ENCODE measurements around the gene DGKA. TPM values are rescaled to one million over a fixed set of nuclear protein-coding genes. Genes with fewer than 3 reads are reported as not detected.

Gene DGKA
- total RNA-seq, 1 donor from 2014 or later: 18.8 TPM

GRCh38 chr12:55963760-55964159 lies 32.8 kb downstream of the DGKA start:
- Mint-ChIP-seq H3K9me3 (no peaks in the 10 kb centered on the region), H3K36me3 (ENCODE audit: low read depth) (peaks cover 5% of the 10 kb centered on the region), H3K4me1 (peaks cover 34% of the 10 kb centered on the region), H3K4me3 (peak overlapping the region; percentile 70), H3K27me3 (ENCODE audit: low read depth) (no peaks in the 10 kb centered on the region), H3K27ac (ENCODE audit: unreplicated experiment) (no peak overlapping the region)
- TF ChIP-seq CTCF (conservative IDR thresholded peaks at IDR 0.05): no peak
- no peak for DNase-seq (ENCODE audit: low read depth, low spot score)

DNA sequence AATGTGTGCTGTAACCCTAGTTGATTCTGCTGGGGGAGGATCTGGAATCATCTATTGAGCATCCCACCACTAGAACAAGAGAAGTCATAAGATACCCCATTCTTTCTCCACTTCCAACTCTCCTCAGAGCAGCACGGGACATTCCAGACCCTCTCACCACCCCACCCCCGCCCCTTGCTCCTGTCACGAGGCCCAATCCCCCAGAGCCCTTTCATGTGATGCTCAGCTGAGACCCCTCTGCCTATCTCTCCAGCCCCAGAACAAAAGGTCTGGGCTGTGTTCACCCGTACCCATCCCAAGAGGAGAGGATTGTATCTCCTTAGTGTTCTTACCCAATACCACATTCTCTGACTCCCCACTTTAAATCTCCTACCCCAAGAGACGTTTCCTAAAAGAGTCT lies 34.3 kb downstream of the DGKA start:
- no peaks in the 10 kb centered on the region for H3K9me3 Mint-ChIP-seq
- DNase-seq (ENCODE audit: low read depth, low spot score): no peak
- peak overlapping the region; percentile 58 for H3K27ac Mint-ChIP-seq (ENCODE audit: unreplicated experiment)
- peaks cover 40% of the 10 kb centered on the region for H3K4me1 Mint-ChIP-seq
- TF ChIP-seq CTCF (conservative IDR thresholded peaks at IDR 0.05): no peak
- H3K36me3 Mint-ChIP-seq (ENCODE audit: low read depth): peaks cover 5% of the 10 kb centered on the region
- no peaks in the 10 kb centered on the region for H3K27me3 Mint-ChIP-seq (ENCODE audit: low read depth)
- H3K4me3 Mint-ChIP-seq: peak overlapping the region; percentile 95

GRCh38 chr12:55965941-55966407 lies 35.0 kb downstream of the DGKA start, which contains the start of gene PMEL:
Gene PMEL, minus strand, starts transcription at chr12:55966042. Its CDS starts 31 bp downstream, at chr12:55966011.
- Mint-ChIP-seq H3K9me3 (no peaks in the 10 kb centered on the region), H3K36me3 (ENCODE audit: low read depth) (peaks cover 8% of the 10 kb centered on the region), H3K27ac (ENCODE audit: unreplicated experiment) (peak within 1 kb of the TSS; percentile 70), H3K27me3 (ENCODE audit: low read depth) (no peaks in the 10 kb centered on the region), H3K4me1 (peaks cover 47% of the 10 kb centered on the region), H3K4me3 (peak within 1 kb of the TSS; percentile 95)
- DNase-seq (ENCODE audit: low read depth, low spot score): no peak
- no peak for TF ChIP-seq CTCF (conservative IDR thresholded peaks at IDR 0.05)

DNA sequence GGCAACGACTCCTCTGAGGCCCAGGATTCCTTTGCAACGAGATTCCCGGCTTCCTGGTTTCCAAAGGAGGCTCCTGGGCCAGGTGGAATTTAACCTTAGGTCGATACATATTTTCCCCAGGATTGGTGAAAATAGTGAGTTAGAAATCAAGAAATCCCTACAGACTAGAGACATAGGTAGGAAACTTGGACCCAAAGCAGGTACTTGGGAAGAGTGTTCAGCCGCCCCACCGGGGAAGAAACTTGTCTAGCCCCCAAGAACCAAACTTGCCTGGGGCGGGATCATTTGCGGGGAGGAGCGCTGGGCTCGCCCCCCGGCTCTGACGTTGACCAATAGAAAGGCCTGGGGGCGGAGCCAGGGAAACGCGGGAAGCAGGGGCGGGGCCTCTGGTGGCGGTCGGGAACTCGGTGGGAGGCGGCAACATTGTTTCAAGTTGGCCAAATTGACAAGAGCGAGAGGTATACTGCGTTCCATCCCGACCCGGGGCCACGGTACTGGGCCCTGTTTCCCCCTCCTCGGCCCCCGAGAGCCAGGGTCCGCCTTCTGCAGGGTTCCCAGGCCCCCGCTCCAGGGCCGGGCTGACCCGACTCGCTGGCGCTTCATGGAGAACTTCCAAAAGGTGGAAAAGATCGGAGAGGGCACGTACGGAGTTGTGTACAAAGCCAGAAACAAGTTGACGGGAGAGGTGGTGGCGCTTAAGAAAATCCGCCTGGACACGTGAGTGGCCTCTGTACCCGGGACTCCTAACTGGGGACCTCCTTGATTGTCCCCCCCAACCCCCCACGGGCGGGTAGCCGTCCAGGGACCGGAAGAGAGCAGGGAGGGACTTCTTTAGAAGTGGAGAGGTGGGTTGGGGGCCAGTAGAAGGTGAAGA lies 35.7 kb downstream of the DGKA start, which contains the start of gene CDK2:
Gene CDK2 (plus strand): TSS at position 423 of the 874 bp plus-strand sequence. CDS start 179 bp downstream, at position 602.
- Mint-ChIP-seq H3K4me3 (peak within 1 kb of the TSS; percentile 95), H3K27me3 (ENCODE audit: low read depth) (no peaks in the 10 kb centered on the region), H3K9me3 (no peaks in the 10 kb centered on the region), H3K27ac (ENCODE audit: unreplicated experiment) (peak within 1 kb of the TSS; percentile 70), H3K4me1 (peaks cover 54% of the 10 kb centered on the region), H3K36me3 (ENCODE audit: low read depth) (peaks cover 11% of the 10 kb centered on the region)
- TF ChIP-seq CTCF (conservative IDR thresholded peaks at IDR 0.05): no peak
- peak; percentile 91 for DNase-seq (ENCODE audit: low read depth, low spot score)

- Mint-ChIP-seq H3K4me3 (peak overlapping the region; percentile 47), H3K36me3 (ENCODE audit: low read depth) (peaks cover 11% of the 10 kb centered on the region), H3K9me3 (no peaks in the 10 kb centered on the region), H3K27ac (ENCODE audit: unreplicated experiment) (no peak overlapping the region), H3K4me1 (peaks cover 56% of the 10 kb centered on the region), H3K27me3 (ENCODE audit: low read depth) (no peaks in the 10 kb centered on the region)
- DNase-seq (ENCODE audit: low read depth, low spot score): no peak
- no peak for TF ChIP-seq CTCF (conservative IDR thresholded peaks at IDR 0.05)
These were observed 38.4 kb downstream of the DGKA start for GRCh38 chr12:55969356-55969755.

Measured in neural crest cell (in vitro differentiated cells).